Activated CD4-positive, alpha-beta T cell treated with anti-CD3 and anti-CD28 coated beads for 36 hours (primary cell): Measurements from ENCODE around the gene OTOA. TPM values are rescaled to one million over a fixed set of nuclear protein-coding genes. Genes with fewer than 3 reads are reported as not detected.
"Not testable (repeated sequence)": the region's sequence is repeated elsewhere in the genome, so short reads cannot be mapped to it uniquely, and the experiment has no call there.

ENCODE experiments used
- ATAC-seq: fragments of 200-7000 bp; cut with Tn5 transposase; one replicate; pipeline ENCODE4 v1.10.0; 2021; ENCODE audit warnings: mild to moderate bottlenecking, moderate library complexity
- CTCF ChIA-PET: fragments of 350-600 bp; sonication (Branson Sonifier 250); formaldehyde crosslinking; loops from one replicate; lab custom pipeline; 2021; ENCODE audit warnings: antibody characterized with exemption; lab: Charles Lee
- POLR2A ChIA-PET: fragments of 350-600 bp; sonication (Branson Sonifier 250); formaldehyde crosslinking; loops from one replicate; lab custom pipeline; 2021; ENCODE audit warnings: antibody characterized with exemption, inconsistent platforms; lab: Charles Lee
- DNase-seq: peaks from one replicate; pipeline ENCODE4 v3.0.0-alpha.2; 2020
- H3K27ac Mint-ChIP-seq: one replicate; pipeline ENCODE4 v1.8.0; 2021; ENCODE audit warnings: mixed read lengths
- H3K27me3 Mint-ChIP-seq: one replicate; pipeline ENCODE4 v1.8.0; 2021; ENCODE audit warnings: mixed read lengths
- H3K36me3 Mint-ChIP-seq: one replicate; pipeline ENCODE4 v1.8.0; 2021; ENCODE audit warnings: low read depth, mixed read lengths
- H3K4me1 Mint-ChIP-seq: one replicate; pipeline ENCODE4 v1.8.0; 2021; ENCODE audit warnings: mixed read lengths
- H3K4me3 Mint-ChIP-seq: one replicate; pipeline ENCODE4 v1.8.0; 2021; ENCODE audit warnings: mild to moderate bottlenecking, moderate library complexity, mixed read lengths
- H3K9me3 Mint-ChIP-seq: one replicate; pipeline ENCODE4 v1.8.0; 2021; ENCODE audit warnings: low read depth, mixed read lengths
- intact Hi-C, 2 experiments: fragments of 100-400 bp; cut with DNase I in 1 of 2; cut with micrococcal nuclease in 1 of 2; formaldehyde crosslinking; loops; one replicate each; pipeline versions ENCODE4 v1.14.2 to v1.15.1; 2022 to 2024; cut with DNase I, micrococcal nuclease
- total RNA-seq, 2 experiments: library from RNA; stranded (reverse); gene quantifications; one replicate each; pipeline ENCODE4 v1.2.3, GENCODE V29; 2021

The OTOA gene
- total RNA-seq, 2 experiments from 2014 or later = 0.07 TPM; not detected in 1

DNA sequence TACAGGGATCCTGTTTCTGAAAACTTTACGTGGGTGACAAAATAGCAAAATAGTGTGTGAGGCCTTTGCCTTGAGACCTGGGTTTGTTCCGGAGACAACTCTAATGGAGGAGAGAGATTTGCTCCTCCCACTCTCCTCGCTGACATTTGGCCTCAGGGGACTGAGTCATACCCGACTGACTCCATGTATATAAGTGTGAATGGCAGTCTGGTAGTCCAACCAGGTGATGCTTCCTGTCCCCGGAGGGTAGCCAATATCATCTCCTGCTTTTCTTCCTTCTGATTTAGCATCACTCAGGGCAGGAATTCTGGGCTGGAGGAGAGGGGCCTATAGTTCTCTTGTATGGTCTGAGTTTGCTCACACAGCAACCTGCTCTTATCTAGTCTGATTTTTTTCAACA is 106.8 kb downstream of the OTOA start:
- ATAC-seq = peak; percentile 92
- H3K4me3 Mint-ChIP-seq, H3K27me3 Mint-ChIP-seq, CTCF ChIA-PET, H3K4me1 Mint-ChIP-seq, H3K36me3 Mint-ChIP-seq, H3K9me3 Mint-ChIP-seq, DNase-seq, intact Hi-C loops, POLR2A ChIA-PET, H3K27ac Mint-ChIP-seq: not testable (repeated sequence)

DNA sequence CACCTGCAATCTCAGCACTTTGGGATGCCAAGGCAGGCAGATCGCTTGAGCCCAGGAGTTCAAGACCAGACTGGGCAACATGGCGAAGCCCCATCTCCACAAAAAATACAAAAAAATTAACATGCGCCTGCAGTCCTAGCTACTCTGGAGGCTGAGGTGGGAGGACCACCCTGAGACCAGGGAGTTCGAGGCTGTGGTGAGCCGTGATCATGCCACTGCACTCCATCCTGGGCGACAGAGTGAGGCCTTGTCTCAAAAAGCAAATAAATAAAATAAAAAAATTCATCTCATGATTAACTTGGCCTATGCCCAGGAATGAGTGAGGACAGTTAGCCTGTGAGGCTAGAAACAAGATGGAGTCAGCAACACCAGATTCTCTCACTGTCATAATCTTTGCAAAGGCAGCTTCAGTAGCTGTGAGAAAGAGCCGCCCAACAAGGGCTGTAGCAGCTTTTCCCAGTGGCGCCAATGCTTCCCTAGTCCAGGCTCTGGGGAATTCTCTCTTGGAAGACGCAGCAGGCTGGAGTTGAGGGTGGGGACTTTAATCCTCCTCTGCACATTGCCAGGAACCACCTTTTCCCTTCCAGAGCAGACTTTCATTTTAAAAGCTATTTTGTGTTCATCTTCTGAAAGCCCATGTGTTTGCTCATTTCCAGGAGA is 108.9 kb downstream of the OTOA start:
- H3K27me3 Mint-ChIP-seq, POLR2A ChIA-PET, H3K9me3 Mint-ChIP-seq, ATAC-seq, CTCF ChIA-PET, H3K4me1 Mint-ChIP-seq, H3K36me3 Mint-ChIP-seq, intact Hi-C loops, DNase-seq, H3K27ac Mint-ChIP-seq, H3K4me3 Mint-ChIP-seq: not testable (repeated sequence)

DNA sequence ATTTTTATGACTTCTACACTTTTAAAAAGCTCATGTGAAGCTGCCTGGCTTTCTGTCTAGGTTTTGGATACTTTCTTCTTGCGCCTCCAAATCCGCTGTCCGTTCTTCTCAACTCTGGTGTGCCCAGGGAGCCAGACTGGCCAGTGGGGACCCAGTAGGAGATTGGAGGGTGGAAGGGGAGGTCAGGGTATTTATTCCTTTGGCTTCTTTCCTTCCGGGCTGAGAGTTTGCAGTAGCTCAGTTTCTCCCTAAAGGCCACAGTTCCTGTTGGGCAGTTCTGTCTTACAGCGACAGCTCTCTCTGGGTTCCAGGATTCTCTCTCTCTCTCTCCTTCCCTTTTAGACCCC is 109.4 kb downstream of the OTOA start:
- H3K4me3 Mint-ChIP-seq, POLR2A ChIA-PET, H3K36me3 Mint-ChIP-seq, CTCF ChIA-PET, intact Hi-C loops, H3K4me1 Mint-ChIP-seq, H3K27ac Mint-ChIP-seq, ATAC-seq, H3K9me3 Mint-ChIP-seq, DNase-seq, H3K27me3 Mint-ChIP-seq: not testable (repeated sequence)

DNA sequence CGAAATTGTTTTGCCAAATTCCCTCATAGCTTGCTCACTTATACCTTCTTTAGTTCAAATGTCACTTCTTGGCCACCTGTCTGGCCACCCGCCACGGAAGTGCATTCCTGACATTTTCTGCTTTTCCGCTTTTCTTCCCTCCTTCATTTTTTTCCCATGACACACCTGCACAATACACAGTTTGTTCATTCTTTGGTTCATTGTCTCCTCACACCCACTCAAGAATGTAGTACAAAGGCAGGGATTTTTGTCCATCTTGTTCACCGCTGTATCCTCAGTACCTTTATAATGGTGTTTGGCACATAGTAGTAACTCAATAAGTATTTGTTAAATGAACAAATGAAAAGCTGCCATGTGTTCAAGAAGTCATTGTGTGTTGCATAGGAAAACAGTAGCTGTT is 116.8 kb downstream of the OTOA start:
- H3K27me3 Mint-ChIP-seq, H3K27ac Mint-ChIP-seq, POLR2A ChIA-PET, H3K4me1 Mint-ChIP-seq, DNase-seq, H3K36me3 Mint-ChIP-seq, H3K9me3 Mint-ChIP-seq, intact Hi-C loops, ATAC-seq, CTCF ChIA-PET, H3K4me3 Mint-ChIP-seq: not testable (repeated sequence)

DNA sequence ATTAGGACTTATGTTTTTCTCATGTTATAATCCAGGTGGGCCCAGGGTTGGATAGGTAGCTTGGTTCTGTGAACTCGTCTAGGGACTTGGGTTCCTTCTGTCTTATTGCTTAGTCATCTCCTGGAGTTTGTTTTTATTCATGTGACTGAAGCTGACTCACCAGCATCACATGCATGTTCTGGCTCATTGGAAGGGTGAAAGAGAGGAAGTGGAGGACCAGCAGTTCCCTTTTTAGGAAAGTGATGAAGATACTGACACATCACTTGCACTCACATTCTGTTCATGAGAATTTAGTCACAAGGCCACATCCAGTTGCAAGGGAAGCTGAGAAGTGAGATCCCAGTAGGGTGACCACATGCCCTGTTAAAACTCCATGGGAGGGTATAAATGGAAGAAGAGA is 126.7 kb downstream of the OTOA start:
- DNase-seq, CTCF ChIA-PET, H3K9me3 Mint-ChIP-seq, intact Hi-C loops, H3K4me3 Mint-ChIP-seq, POLR2A ChIA-PET, H3K36me3 Mint-ChIP-seq, H3K27me3 Mint-ChIP-seq, H3K4me1 Mint-ChIP-seq, H3K27ac Mint-ChIP-seq: not testable (repeated sequence)
- ATAC-seq = peak; percentile 99

DNA sequence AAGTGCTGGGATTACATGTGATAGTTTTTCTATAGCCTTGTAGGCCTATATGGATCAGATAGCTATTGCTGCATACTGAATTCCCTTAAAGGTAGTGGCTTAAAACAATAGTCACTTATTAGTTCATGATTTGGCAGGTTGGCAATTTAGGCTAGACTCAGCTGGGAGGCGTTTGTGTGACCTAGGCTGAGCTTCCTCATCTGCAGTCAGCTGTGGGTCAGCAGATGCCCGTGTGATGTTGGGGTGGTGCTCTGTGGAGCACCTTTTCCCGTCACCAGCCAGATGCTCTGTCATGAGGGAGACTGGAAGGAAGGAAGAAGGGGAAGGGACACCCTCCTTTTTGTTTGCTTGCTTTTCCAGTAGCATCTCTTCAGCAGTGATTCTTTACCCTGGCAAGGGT is 129.5 kb downstream of the OTOA start:
- H3K27me3 Mint-ChIP-seq, H3K27ac Mint-ChIP-seq, POLR2A ChIA-PET, ATAC-seq, intact Hi-C loops, H3K4me1 Mint-ChIP-seq, CTCF ChIA-PET, H3K9me3 Mint-ChIP-seq, DNase-seq, H3K36me3 Mint-ChIP-seq, H3K4me3 Mint-ChIP-seq: not testable (repeated sequence)

DNA sequence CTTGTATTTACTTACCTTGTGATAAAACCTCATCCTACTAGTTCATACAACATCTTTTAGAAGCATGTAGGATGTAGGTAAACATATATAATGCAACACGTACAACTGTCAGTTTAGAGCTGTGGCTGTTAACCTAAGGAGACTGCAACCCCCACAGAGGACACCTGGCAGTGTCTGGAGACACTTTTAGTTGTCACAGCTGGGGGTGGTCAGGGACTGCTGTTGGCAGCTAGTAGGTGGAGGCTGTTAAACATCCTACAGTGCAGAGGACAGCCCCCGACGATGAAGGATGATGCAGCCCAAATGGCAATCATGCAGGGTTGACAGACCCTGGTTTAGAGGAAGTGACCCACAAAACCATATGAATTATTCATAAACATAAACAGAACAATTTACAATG is 134.8 kb downstream of the OTOA start:
- DNase-seq, H3K27ac Mint-ChIP-seq, CTCF ChIA-PET, H3K4me1 Mint-ChIP-seq, H3K4me3 Mint-ChIP-seq, H3K9me3 Mint-ChIP-seq, POLR2A ChIA-PET, ATAC-seq, H3K27me3 Mint-ChIP-seq, intact Hi-C loops: not testable (repeated sequence)
- peaks cover 11% of the 10 kb centered on the region for H3K36me3 Mint-ChIP-seq

DNA sequence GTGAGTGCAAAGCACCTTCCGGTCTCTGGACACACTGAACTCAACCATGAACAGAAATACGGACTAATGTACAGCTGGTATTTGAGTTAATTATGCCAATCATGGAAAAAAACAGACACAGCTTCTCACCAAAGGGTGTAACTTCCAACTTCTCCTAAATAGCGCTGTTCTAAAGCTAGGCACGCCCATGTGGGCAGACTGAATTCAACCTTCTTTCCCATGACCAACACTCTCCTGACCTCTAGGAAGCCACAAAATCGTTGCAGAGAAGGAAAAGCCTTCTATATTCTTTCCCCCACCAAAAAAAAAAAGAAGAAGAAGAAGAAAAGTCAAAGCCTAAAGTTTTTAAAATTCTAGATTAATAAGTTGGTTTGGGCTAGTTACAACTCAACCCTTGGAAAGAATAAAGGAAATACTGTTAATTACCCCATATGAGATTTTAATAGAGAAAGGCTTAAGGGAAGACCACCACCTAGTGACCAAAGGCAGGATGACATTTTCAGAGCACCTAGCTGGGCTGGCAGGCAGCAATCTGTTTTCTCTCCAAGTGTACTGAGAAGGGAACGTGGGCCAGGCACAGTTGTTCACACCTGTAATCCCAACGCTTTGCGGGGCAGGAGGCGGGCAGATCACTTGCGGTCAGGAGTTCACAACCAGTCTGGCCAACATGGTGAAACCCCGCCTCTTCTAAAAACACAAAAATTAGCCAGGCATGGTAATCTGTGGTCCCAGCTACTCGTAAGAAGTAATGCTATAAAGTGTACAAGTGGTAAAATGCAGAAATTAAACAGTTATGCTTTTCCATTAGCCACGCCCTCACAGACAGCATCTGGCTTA is 138.0 kb downstream of the OTOA start:
- H3K4me3 Mint-ChIP-seq, POLR2A ChIA-PET, H3K9me3 Mint-ChIP-seq, H3K27me3 Mint-ChIP-seq, H3K4me1 Mint-ChIP-seq: not testable (repeated sequence)
- peak; percentile 46 for DNase-seq
- Mint-ChIP-seq H3K27ac (peak overlapping the region; percentile 13), H3K36me3 (peaks cover 14% of the 10 kb centered on the region)
- peak; percentile 57 for ATAC-seq
- intact Hi-C loops = loop anchor here in 1 of 2 experiments (10.0 kb wide), 1 partner anchor 47 kb away; no protein-coding TSS in a partner anchor
- CTCF ChIA-PET = interaction anchor here (0.6 to 1.2 kb wide), 3 partner anchors 138 to 227 kb away, joined by 3 read pairs; no protein-coding TSS in a partner anchor

DNA sequence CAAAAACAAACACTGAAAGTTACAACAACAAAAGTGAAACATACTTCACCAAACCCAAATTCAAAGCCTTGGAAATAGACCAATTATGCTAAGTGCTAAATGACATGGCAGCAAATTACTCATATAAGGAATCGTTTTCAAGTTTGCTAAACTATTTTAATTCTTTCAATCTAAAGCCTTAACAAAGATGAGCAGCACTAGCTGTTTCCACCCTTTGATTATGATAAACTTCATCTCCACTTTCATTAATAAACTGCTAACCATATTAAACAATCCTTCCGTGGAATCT is 138.6 kb downstream of the OTOA start:
- H3K27ac Mint-ChIP-seq, H3K9me3 Mint-ChIP-seq, H3K27me3 Mint-ChIP-seq, DNase-seq, POLR2A ChIA-PET, H3K4me3 Mint-ChIP-seq, H3K4me1 Mint-ChIP-seq: not testable (repeated sequence)
- peak; percentile 72 for ATAC-seq
- CTCF ChIA-PET = interaction anchor here (0.6 to 1.2 kb wide), 3 partner anchors 137 to 227 kb away, joined by 3 read pairs; no protein-coding TSS in a partner anchor
- peaks cover 14% of the 10 kb centered on the region for H3K36me3 Mint-ChIP-seq
- intact Hi-C loops = loop anchor here in 1 of 2 experiments (10.0 kb wide), 1 partner anchor 48 kb away; no protein-coding TSS in a partner anchor

Other genes starting within 250 kb of the OTOA start
- gene METTL9, start 64.4 kb upstream of the OTOA start, total RNA-seq = 10 to 100 TPM; 78.3 to 98.0 TPM
- gene IGSF6, start 11.4 kb upstream of the OTOA start, total RNA-seq = under 1 TPM; 0.11 to 0.14 TPM
- 100 to 1,000 TPM; 109 to 121 TPM for gene NPIPB4, start 193.8 kb downstream of the OTOA start, total RNA-seq